SU-DHL-6 (cell line): ENCODE measurements around the gene AGO1.

Source experiments
- EZH2phosphoT487 ChIP-seq: fragments of 200-600 bp; sonication (generic), shearing (Covaris generic); conservative IDR thresholded peaks from 2 replicates; pipeline ENCODE4 v1.6.1; 2018; ENCODE audit warnings: mild to moderate bottlenecking, antibody characterized with exemption, low read length, moderate library complexity, mixed read lengths
- TF ChIP-seq, protein P1 (sequence below): fragments of 200-600 bp; sonication (generic); IDR thresholded peaks from one replicate; pipeline ENCODE4 v1.5.1; 2017; ENCODE audit warnings: antibody characterized with exemption, mild to moderate bottlenecking, low read length, moderate library complexity; ENCODE audit not compliant: insufficient read depth, poor library complexity, severe bottlenecking

- TF ChIP-seq, protein P1, sequence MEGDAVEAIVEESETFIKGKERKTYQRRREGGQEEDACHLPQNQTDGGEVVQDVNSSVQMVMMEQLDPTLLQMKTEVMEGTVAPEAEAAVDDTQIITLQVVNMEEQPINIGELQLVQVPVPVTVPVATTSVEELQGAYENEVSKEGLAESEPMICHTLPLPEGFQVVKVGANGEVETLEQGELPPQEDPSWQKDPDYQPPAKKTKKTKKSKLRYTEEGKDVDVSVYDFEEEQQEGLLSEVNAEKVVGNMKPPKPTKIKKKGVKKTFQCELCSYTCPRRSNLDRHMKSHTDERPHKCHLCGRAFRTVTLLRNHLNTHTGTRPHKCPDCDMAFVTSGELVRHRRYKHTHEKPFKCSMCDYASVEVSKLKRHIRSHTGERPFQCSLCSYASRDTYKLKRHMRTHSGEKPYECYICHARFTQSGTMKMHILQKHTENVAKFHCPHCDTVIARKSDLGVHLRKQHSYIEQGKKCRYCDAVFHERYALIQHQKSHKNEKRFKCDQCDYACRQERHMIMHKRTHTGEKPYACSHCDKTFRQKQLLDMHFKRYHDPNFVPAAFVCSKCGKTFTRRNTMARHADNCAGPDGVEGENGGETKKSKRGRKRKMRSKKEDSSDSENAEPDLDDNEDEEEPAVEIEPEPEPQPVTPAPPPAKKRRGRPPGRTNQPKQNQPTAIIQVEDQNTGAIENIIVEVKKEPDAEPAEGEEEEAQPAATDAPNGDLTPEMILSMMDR, result no peak
- TF ChIP-seq EZH2phosphoT487, result no peak
Observed at GRCh38 chr1:35927472-35927871, 44.5 kb downstream of the AGO1 start.
